ENCODE results near the gene DLX1. TPM values are rescaled to one million over a fixed set of nuclear protein-coding genes. Genes with fewer than 3 reads are reported as not detected.
"Not testable (repeated sequence)": the region's sequence is repeated elsewhere in the genome, so short reads cannot be mapped to it uniquely, and the experiment has no call there.

Gene DLX1
- total RNA-seq, 4 donors from 2014 or later: 0.17 to 0.83 (median 0.23) TPM; not detected in 1

- no peaks in the 10 kb centered on the region for H3K36me3 ChIP-seq
- H3K9me3 ChIP-seq: peaks cover 0 to 6% (median 0%) of the 10 kb centered on the region in 4 donors
- DNase-seq (ENCODE audit: extremely low spot score): no peak
- intact Hi-C loops (cut with DNase I): no loop called here
- no peak overlapping the region for H3K27ac ChIP-seq (replicated peaks in 1 of 4)
- no peak overlapping the region for H3K4me3 ChIP-seq
- no peaks in the 10 kb centered on the region for H3K27me3 ChIP-seq
- H3K4me1 ChIP-seq: no peaks in the 10 kb centered on the region
- TF ChIP-seq POLR2AphosphoS5 (IDR thresholded peaks at IDR 0.05) (no peak), POLR2A (IDR thresholded peaks at IDR 0.05; ENCODE audit: low read depth) (no peak), EP300 (IDR thresholded peaks at IDR 0.05) (no peak), CTCF (IDR thresholded peaks at IDR 0.05) (no peak)
- WGBS: 75% methylated on average over 2 of the region's 2 CpGs
Measured at GRCh38 chr2:172137943-172138342, 52.6 kb downstream of the DLX1 start.

- H3K4me3 ChIP-seq; H3K9me3 ChIP-seq; H3K27ac ChIP-seq (replicated peaks in 1 of 4); H3K4me1 ChIP-seq; DNase-seq (ENCODE audit: extremely low spot score); H3K27me3 ChIP-seq; H3K36me3 ChIP-seq; intact Hi-C loops (cut with DNase I): not testable (repeated sequence)
- WGBS: 87% methylated on average over 1 of the region's 1 CpG
Measured at GRCh38 chr2:172138727-172139126, 53.4 kb downstream of the DLX1 start.

Other genes with a start within 250 kb of the DLX1 start
- 10 to 100 TPM; 52.2 to 68.9 (median 63.6) TPM for gene SLC25A12, start 191.3 kb upstream of the DLX1 start, total RNA-seq
- gene HAT1, start 163.0 kb upstream of the DLX1 start, total RNA-seq: 10 to 100 TPM; 21.8 to 39.4 (median 24.6) TPM
- gene METAP1D, start 85.6 kb upstream of the DLX1 start, total RNA-seq: 1 to 10 TPM; 3.1 to 6.6 (median 4.1) TPM
- not detected for gene DLX2, start 17.4 kb downstream of the DLX1 start, total RNA-seq

All from esophagus muscularis mucosa (tissue), 4 donors.